ENCODE measurements around the gene COMP.

The COMP gene

DNA sequence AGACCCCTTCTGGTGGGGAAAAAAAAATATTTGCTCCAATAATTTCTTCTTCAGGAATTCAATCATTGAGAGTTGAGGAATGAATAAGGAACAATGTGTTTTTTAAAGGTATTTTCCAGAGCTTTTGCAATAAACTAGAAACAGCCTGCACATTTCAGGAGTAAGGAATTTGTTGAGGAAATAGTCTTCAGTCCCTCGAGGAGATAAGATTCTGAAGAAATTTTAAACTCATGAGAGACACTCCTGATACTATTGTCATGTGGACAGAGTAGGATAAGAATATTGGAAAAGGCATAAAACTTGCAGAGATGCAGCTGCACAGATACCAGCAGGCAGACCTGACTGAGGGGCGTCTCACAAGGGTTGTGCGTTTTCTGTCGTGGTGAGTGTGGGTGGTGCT, 36.6 kb downstream of the COMP start:
- peaks cover 8% of the 10 kb centered on the region for H3K36me3 ChIP-seq (ENCODE audit: control insufficient read depth, insufficient read depth, low read length)
- H3K4me1 ChIP-seq (ENCODE audit: control insufficient read depth, insufficient read depth, low read length, poor library complexity, severe bottlenecking), result peaks cover 11% of the 10 kb centered on the region
- 100% methylated on average over 1 of the region's 4 CpGs for WGBS, 2 experiments (ENCODE audit: insufficient coverage in 2 of 2)
- H3K9me3 ChIP-seq (ENCODE audit: control insufficient read depth, low read length), result no peaks in the 10 kb centered on the region
- H3K27ac ChIP-seq (ENCODE audit: low read depth, low read length, severe bottlenecking), result no peak overlapping the region
- no peak overlapping the region for H3K4me3 ChIP-seq (ENCODE audit: extremely low read depth, insufficient read depth, low read length, poor library complexity, severe bottlenecking)

DNA sequence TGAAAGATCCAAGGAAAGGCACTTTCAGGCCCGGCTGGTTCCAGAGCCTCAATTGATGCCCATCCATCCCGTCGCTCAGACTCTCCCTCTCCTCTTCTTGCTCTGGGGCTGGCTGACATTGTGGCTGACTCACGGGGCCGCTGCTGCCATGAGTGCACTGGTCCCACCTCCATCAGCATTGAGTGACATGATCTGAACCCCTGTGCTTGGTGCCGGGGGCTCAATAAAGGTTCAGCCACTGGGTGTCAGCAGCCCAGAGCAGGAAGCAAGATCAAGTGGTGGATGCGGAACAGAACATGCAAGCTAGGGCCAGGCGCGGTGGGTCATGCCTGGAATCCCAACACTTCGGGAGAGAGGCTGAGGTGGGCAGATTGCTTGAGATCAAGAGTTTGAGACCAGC, 39.5 kb downstream of the COMP start:
- Histone ChIP-seq H3K36me3 (ENCODE audit: control insufficient read depth, insufficient read depth, low read length) (peaks cover 5% of the 10 kb centered on the region), H3K9me3 (ENCODE audit: control insufficient read depth, low read length) (no peaks in the 10 kb centered on the region), H3K27ac (ENCODE audit: low read depth, low read length, severe bottlenecking) (no peak overlapping the region), H3K4me1 (ENCODE audit: control insufficient read depth, insufficient read depth, low read length, poor library complexity, severe bottlenecking) (peaks cover 11% of the 10 kb centered on the region), H3K4me3 (ENCODE audit: extremely low read depth, insufficient read depth, low read length, poor library complexity, severe bottlenecking) (no peak overlapping the region)
- WGBS, 2 experiments (ENCODE audit: insufficient coverage in 2 of 2), result 95 to 96% methylated on average over 9 to 10 of the region's 10 CpGs

DNA sequence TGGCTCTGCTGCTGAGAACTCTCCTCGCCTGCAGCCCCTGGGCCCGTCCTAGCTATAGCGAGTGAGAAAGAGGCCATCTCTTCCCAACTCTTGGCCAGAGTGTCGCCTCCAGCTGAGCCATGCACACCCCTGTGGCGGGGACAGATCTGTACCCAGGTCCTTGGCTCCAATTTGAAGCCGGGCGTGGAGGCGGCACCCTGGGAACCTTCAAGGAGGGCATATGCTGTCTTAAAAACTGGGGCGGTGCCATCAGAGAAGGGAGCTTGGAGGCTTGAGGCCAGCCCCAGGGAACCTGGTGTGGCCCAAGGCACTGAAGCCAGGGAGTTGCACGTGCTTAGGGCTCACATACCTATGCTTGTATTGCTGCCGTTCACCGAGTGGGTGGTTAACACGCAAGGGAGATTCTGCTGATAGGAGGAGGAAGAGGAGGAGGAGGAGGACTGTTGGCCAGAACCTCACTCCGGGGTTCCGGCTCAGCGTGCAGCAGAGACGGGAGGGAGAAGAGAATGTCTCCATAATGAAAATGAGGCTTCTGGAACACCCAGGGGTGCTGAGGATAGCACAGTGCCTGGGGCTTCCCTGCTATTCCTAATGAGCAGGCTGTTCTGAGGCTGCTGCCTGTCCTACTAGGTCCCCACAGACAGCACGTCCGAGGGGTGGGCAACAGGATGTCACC, 40.7 kb downstream of the COMP start:
- peaks cover 19% of the 10 kb centered on the region for H3K4me1 ChIP-seq (ENCODE audit: control insufficient read depth, insufficient read depth, low read length, poor library complexity, severe bottlenecking)
- WGBS, 2 experiments (ENCODE audit: insufficient coverage in 2 of 2), result 94 to 96% methylated on average over 17 to 19 of the region's 19 CpGs
- H3K9me3 ChIP-seq (ENCODE audit: control insufficient read depth, low read length), result no peaks in the 10 kb centered on the region
- no peak overlapping the region for H3K4me3 ChIP-seq (ENCODE audit: extremely low read depth, insufficient read depth, low read length, poor library complexity, severe bottlenecking)
- peaks cover 4% of the 10 kb centered on the region for H3K36me3 ChIP-seq (ENCODE audit: control insufficient read depth, insufficient read depth, low read length)
- H3K27ac ChIP-seq (ENCODE audit: low read depth, low read length, severe bottlenecking), result no peak overlapping the region

DNA sequence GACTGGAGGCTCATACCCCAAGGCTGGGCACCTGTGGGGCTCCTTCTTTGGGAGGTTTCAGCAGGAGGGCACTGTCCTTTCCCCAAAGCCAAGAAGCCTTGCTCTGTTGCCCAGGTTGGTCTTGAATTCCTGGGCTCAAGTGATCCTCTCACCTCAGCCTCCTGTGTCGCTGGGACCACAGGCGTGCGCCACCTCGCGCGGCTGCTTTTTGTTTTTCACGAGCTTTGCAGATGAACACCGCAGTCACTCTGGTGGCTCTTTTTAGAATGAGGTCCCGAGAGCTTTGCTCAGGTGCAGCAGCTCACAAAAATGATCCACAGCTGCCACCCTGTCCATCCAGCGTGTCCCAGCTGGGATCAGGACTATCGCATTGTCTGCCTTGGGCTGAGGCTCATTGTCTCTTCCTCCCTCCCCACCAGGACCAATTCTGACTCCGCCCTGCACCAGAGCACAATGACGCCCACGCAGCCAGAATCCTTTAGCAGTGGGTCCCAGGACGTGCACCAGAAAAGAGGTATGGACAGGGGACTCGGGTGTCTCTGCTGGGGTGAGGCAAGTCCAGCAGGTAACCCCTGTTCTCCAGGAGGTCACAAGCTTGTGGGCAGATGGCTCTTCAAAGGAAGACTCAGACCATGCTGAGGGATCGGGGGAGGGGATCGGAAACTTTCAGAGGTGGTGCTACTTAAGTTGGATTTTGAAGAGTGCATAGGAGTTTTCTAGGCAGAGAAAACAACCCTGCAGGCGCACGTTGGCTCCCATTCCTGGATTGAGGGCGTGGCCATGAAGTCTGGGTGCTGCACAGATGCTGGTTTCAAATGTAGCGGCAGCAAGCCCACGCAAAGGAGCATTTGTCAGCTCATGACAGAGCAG, 41.5 kb downstream of the COMP start:
- Histone ChIP-seq H3K36me3 (ENCODE audit: control insufficient read depth, insufficient read depth, low read length) (peaks cover 4% of the 10 kb centered on the region), H3K4me3 (ENCODE audit: extremely low read depth, insufficient read depth, low read length, poor library complexity, severe bottlenecking) (no peak overlapping the region), H3K27ac (ENCODE audit: low read depth, low read length, severe bottlenecking) (no peak overlapping the region), H3K9me3 (ENCODE audit: control insufficient read depth, low read length) (no peaks in the 10 kb centered on the region), H3K4me1 (ENCODE audit: control insufficient read depth, insufficient read depth, low read length, poor library complexity, severe bottlenecking) (peaks cover 19% of the 10 kb centered on the region)
- 85 to 91% methylated on average over 21 to 23 of the region's 23 CpGs for WGBS, 2 experiments (ENCODE audit: insufficient coverage in 2 of 2)

DNA sequence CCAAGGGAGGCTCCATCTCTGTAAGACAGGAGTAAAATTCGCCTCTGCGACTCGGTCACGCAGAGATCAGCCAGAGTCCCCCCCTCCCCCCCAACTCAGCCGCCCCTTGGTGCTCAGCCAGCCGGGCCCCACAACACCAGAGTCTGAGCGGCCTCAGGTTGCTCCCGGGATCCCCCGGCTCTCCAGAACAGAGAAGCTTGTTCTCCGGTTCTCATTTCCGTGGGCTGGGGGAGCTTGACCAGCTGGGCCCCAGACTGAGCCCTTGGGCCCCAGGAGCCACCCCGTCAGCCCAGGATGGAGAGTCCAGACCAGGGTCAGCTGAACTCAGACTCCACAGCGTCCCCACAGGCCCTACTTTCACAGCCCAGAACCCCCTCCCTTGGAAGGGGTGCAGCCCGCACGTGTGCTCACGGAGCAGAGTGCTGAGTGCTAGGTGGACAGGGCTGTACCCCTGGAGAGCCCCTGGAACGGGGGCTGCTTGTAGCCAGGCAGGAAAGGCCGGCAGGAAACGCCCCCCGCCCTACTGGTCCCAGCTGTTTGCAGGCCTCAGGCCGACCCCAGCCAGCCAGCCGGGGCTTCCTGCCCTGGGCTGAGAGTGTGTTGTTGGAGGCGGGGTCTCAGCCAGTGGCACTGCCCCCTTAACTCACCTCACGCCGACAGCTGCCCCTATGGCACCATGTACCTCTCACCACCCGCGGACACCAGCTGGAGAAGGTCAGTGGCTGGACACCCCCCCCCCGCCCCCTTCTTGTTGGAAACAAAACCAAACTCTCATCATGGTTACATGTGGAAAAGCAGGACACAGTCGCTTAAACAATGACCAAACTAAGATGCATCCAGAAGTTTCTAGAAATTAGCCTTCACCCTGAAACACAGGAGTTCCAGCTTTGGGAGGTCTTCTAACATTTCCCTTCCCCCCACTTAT, 44.4 kb downstream of the COMP start:
- Histone ChIP-seq H3K36me3 (ENCODE audit: control insufficient read depth, insufficient read depth, low read length) (peaks cover 4% of the 10 kb centered on the region), H3K9me3 (ENCODE audit: control insufficient read depth, low read length) (no peaks in the 10 kb centered on the region), H3K4me1 (ENCODE audit: control insufficient read depth, insufficient read depth, low read length, poor library complexity, severe bottlenecking) (peaks cover 19% of the 10 kb centered on the region), H3K4me3 (ENCODE audit: extremely low read depth, insufficient read depth, low read length, poor library complexity, severe bottlenecking) (no peak overlapping the region), H3K27ac (ENCODE audit: low read depth, low read length, severe bottlenecking) (peak overlapping the region; percentile 53)
- 60 to 79% methylated on average over 15 to 19 of the region's 29 CpGs for WGBS, 2 experiments (ENCODE audit: insufficient coverage in 2 of 2)

DNA sequence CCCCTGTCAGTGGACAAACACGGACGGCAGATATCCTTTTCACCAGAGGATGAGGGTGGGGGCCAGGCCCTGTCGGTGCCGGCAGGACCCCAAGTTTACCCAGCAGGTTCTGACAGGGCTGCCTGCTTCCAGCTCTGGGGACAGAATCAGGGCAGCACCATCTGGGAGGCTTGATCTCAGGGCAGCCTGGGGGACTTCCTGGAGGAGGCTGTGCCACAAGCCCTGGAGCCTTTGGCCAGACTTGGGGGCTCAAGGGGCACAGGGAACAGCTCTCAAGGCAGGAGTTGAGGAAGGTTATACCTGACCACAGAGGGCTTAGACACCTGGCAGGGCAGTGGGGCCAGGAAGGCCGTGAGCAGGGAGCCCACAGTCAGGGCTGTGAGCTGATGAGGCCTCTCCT, 45.2 kb downstream of the COMP start:
- Histone ChIP-seq H3K4me3 (ENCODE audit: extremely low read depth, insufficient read depth, low read length, poor library complexity, severe bottlenecking) (no peak overlapping the region), H3K4me1 (ENCODE audit: control insufficient read depth, insufficient read depth, low read length, poor library complexity, severe bottlenecking) (peaks cover 24% of the 10 kb centered on the region), H3K9me3 (ENCODE audit: control insufficient read depth, low read length) (no peaks in the 10 kb centered on the region), H3K36me3 (ENCODE audit: control insufficient read depth, insufficient read depth, low read length) (peaks cover 4% of the 10 kb centered on the region), H3K27ac (ENCODE audit: low read depth, low read length, severe bottlenecking) (no peak overlapping the region)
- WGBS, 2 experiments (ENCODE audit: insufficient coverage in 2 of 2), result 87 to 93% methylated on average over 5 of the region's 5 CpGs

DNA sequence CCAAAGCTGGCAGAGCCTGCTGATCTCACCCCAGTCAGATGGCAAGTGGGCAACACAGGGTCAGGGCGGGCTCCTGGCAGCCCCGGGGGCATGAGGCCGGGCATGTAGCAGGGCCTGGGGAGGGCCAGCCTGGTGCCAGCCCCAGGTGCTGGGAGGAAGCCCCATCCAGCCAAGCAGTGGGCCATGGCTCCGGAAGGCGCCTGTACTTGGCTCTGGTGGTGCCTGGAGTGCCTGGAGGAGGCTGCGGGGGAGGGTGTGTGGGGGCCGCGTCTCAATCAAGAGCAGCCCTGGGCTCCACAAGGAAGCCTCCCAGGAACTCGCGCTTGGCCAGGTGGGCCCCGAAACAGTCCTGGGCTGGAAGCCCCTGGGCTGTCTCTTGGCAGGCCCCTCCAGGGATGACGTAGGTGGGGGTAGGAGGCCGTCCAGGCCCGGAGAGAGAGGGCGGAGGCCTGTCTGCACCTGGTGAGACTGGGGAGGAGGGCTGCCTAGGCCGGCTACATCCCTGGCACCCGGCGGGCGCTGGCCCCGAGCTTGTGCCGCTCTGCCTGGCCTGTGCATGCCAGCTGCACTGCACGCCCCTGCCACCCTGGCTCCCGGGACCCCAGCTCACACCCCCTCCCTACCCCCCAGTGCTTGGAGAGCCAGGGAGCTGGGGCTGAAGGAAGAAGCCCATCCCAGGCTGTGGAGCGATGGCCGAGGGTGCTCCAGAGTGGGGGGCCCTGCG, 45.9 kb downstream of the COMP start:
- peaks cover 24% of the 10 kb centered on the region for H3K4me1 ChIP-seq (ENCODE audit: control insufficient read depth, insufficient read depth, low read length, poor library complexity, severe bottlenecking)
- H3K4me3 ChIP-seq (ENCODE audit: extremely low read depth, insufficient read depth, low read length, poor library complexity, severe bottlenecking), result no peak overlapping the region
- WGBS, 2 experiments (ENCODE audit: insufficient coverage in 2 of 2), result 91 to 95% methylated on average over 18 to 20 of the region's 26 CpGs
- no peaks in the 10 kb centered on the region for H3K9me3 ChIP-seq (ENCODE audit: control insufficient read depth, low read length)
- H3K27ac ChIP-seq (ENCODE audit: low read depth, low read length, severe bottlenecking), result no peak overlapping the region
- H3K36me3 ChIP-seq (ENCODE audit: control insufficient read depth, insufficient read depth, low read length), result no peaks in the 10 kb centered on the region

DNA sequence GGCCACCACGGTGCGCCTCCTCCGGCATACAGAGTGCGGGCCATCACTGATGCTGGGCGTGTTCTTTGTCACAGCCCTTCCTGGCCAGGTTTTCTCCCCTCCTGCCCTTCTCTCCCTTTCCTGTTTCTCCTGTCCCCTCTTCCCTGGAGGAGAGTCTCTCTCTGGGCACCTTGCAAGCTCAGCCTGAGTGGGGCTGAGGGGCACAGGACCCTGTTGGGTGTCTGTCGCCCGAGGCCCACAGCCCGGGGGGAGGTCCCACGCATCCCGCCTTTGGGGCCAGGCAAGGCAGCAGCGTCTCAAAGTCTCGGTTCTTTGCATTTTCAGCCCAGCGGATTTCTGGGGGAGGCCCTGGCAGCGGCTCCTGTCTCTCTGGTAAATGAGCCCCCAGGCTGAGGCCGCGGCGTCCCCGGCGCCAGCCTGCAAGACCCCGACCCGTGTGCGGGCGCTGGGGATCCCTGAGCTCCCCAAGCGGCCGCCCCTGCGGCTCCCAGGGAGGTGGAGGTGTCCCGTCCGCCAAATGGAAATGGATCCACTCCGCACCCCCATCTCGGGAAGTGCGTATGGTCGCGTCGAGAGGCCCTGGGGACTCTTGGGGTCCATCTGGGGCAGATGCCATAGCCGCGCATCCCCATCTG, 47.2 kb downstream of the COMP start:
- H3K4me3 ChIP-seq (ENCODE audit: extremely low read depth, insufficient read depth, low read length, poor library complexity, severe bottlenecking), result no peak overlapping the region
- H3K4me1 ChIP-seq (ENCODE audit: control insufficient read depth, insufficient read depth, low read length, poor library complexity, severe bottlenecking), result peaks cover 18% of the 10 kb centered on the region
- WGBS, 2 experiments (ENCODE audit: insufficient coverage in 2 of 2), result 95 to 97% methylated on average over 32 to 36 of the region's 36 CpGs
- no peak overlapping the region for H3K27ac ChIP-seq (ENCODE audit: low read depth, low read length, severe bottlenecking)
- H3K9me3 ChIP-seq (ENCODE audit: control insufficient read depth, low read length), result no peaks in the 10 kb centered on the region
- H3K36me3 ChIP-seq (ENCODE audit: control insufficient read depth, insufficient read depth, low read length), result no peaks in the 10 kb centered on the region

DNA sequence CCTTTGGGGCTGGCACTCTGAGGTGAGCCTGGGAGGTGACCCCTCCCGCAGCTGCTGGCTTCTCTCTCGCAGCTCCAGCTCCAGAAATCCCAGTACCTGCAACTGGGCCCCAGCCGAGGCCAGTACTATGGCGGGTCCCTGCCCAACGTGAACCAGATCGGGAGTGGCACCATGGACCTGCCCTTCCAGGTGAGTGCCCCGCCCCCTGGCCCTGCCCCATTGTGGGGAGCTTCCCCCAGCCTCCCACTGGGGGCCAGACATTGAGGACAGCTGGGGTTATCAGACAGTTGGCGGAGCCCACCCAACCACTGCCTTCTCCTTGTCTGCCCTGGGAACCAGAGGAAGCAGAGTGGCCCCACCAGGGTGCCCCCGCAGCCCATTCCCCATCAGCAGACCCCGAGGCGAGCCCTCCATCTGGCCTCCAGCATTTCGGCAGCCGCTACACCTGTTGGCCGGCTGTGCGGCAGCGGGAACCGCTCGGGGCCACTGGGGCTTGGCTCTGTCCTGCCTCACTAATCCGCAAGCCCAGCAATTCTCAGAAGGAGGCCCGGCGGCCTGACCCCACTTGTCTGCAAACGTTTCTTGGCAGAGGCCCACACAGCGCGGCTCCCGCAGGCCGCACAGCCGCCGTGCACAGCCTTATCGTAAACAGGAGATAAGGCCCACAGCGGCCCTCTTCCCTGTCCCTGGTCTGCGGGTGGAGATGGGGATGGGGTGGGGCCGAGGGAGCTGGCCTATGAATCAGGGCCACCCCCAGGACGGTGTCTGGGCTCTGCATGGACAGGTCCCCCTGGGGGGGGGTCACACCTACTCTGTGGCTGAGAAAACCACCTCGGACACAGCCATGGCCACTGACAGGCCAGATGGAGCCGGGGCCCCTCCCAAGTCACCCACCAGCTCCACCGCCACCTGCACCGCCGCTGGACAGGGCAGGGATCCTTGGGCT, 48.0 kb downstream of the COMP start:
- 92 to 96% methylated on average over 28 to 32 of the region's 38 CpGs for WGBS, 2 experiments (ENCODE audit: insufficient coverage in 2 of 2)
- Histone ChIP-seq H3K4me3 (ENCODE audit: extremely low read depth, insufficient read depth, low read length, poor library complexity, severe bottlenecking) (no peak overlapping the region), H3K9me3 (ENCODE audit: control insufficient read depth, low read length) (no peaks in the 10 kb centered on the region), H3K36me3 (ENCODE audit: control insufficient read depth, insufficient read depth, low read length) (no peaks in the 10 kb centered on the region), H3K4me1 (ENCODE audit: control insufficient read depth, insufficient read depth, low read length, poor library complexity, severe bottlenecking) (peaks cover 18% of the 10 kb centered on the region), H3K27ac (ENCODE audit: low read depth, low read length, severe bottlenecking) (peak overlapping the region; percentile 45)
